ENCODE data around the gene UBE2J1.
"Not testable (repeated sequence)": the region's sequence is repeated elsewhere in the genome, so short reads cannot be mapped to it uniquely, and the experiment has no call there.

Gene UBE2J1

DNA sequence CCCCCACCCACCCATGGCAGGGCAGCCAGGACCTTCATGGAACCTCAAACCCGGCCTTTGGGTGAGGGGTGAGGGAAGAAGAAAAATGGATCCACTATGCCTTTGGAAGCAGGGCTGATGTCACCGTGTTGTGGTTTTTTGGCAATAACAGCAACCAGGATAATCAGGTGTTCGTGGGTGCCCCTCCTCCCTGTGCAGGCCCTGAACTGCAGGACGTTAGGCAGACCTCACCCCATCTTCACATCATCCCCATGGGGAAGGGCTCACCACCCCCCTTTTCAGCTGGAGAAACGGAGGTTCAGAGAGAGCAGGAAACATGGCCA lies 41.0 kb downstream of the UBE2J1 start:
- FAIRE-seq, result no peak
- TF ChIP-seq PAX5 (IDR thresholded peaks at IDR 0.05; ENCODE audit: insufficient read depth, low read length, severe bottlenecking), result no peak
- no peak for TF ChIP-seq SPI1 (IDR thresholded peaks at IDR 0.05; ENCODE audit: low read depth, low read length)
- TF ChIP-seq POU2F2 (IDR thresholded peaks at IDR 0.05; ENCODE audit: low read depth, low read length), result no peak
- no peak for TF ChIP-seq POLR2A (IDR thresholded peaks at IDR 0.05; ENCODE audit: low read depth, low read length)
- TF ChIP-seq POLR2AphosphoS5 (IDR thresholded peaks at IDR 0.05; ENCODE audit: low read depth, low read length), result no peak
- no peak for TF ChIP-seq TAF1 (IDR thresholded peaks at IDR 0.05; ENCODE audit: low read depth, low read length)
- no peak for DNase-seq (ENCODE audit: insufficient read length, low spot score)

DNA sequence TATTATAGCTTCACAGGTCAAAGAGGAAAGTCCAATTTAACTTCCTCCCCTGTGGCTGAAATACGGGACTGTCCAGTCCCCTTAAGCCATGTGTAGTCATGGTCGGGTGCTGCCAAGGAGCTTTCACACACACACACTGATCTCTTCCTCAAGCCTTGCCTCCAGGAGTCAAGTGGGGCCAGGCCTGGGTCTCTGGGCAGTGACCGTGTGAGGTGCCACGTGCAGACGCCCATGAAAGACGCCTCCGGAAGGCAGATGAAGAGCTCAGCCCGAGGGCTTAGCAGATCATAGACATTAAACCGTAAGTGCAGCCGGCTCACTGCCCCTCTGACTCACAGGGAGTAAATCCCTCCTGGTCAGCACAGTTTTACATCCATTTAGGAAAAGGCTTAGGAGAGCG lies 41.6 kb downstream of the UBE2J1 start:
- DNase-seq (ENCODE audit: insufficient read length, low spot score) (no peak), FAIRE-seq (no peak)
- TF ChIP-seq TAF1 (IDR thresholded peaks at IDR 0.05; ENCODE audit: low read depth, low read length), result no peak
- TF ChIP-seq POU2F2 (IDR thresholded peaks at IDR 0.05; ENCODE audit: low read depth, low read length), result no peak
- no peak for TF ChIP-seq PAX5 (IDR thresholded peaks at IDR 0.05; ENCODE audit: insufficient read depth, low read length, severe bottlenecking)
- no peak for TF ChIP-seq POLR2A (IDR thresholded peaks at IDR 0.05; ENCODE audit: low read depth, low read length)
- no peak for TF ChIP-seq POLR2AphosphoS5 (IDR thresholded peaks at IDR 0.05; ENCODE audit: low read depth, low read length)
- no peak for TF ChIP-seq SPI1 (IDR thresholded peaks at IDR 0.05; ENCODE audit: low read depth, low read length)

DNA sequence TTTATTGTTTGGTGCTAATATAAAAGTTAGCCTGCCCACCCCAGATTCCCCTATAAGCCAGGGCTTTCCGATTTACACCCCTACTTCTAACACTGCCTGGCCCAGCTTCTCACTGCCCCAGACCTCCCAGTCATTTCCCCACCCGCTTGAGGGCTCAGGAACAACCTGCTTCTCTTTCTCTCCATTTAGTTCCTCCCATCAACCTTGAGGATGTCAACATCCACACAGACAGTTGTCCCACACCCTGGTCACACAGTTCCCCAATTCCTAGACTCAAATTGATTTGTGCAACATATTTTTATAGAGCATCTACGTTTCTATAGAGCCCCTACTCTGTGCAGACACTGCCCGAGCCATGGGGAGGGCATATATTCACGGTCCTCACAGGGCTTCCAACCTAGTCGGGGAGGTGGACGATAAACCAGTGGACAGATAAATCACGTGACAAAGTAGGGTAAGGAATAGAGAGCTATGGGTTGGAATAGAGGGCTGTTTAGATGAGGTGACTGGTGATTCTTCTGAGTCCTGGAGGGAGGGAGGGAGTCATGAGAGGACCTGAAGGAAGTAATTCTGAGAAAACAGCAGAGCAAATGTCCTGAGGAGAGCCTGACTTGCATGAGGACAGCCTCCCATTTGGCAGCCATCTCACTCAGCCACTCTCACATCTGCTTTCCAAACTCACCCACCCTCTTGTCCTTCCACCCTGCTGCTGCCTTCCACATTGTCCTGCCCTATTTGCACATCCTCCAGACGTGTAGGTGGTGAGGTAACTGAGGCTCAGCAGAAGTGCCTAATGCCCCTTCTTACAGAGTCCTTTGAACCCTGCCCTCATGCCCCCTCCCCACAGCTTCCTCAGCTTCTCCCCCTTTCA lies 43.8 kb downstream of the UBE2J1 start:
- DNase-seq (ENCODE audit: insufficient read length, low spot score), result no peak

DNA sequence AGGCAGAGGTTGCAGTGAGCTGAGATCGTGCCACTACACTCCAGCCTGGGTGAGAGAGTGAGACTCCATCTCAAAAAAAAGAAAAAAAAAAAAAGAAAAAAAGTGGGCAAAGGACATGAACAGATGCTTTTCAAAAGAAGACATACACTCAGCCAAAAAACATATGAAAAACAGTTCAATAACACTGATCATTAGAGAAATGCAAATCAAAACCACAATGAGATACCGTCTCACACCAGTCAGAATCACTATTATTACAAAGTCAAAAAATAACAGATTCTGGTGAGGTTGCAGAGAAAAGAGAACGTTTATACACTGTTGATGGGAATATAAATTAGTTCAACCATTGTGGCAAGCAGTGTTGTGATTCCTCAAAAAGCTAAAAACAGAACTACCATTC lies 48.0 kb downstream of the UBE2J1 start:
- not testable (repeated sequence) for DNase-seq (ENCODE audit: insufficient read length, low spot score); FAIRE-seq

More for the DNA sequence above, 43.8 kb downstream of the UBE2J1 start:
- FAIRE-seq, result peak; percentile 13
- TF ChIP-seq POLR2A (IDR thresholded peaks at IDR 0.05; ENCODE audit: low read depth, low read length), result no peak

- FAIRE-seq (no peak), DNase-seq (ENCODE audit: insufficient read length, low spot score) (no peak)
- TF ChIP-seq SPI1 (IDR thresholded peaks at IDR 0.05; ENCODE audit: low read depth, low read length) (no peak), PAX5 (IDR thresholded peaks at IDR 0.05; ENCODE audit: insufficient read depth, low read length, severe bottlenecking) (no peak), TAF1 (IDR thresholded peaks at IDR 0.05; ENCODE audit: low read depth, low read length) (no peak)
These were observed 49.6 kb downstream of the UBE2J1 start for GRCh38 chr6:89302936-89303335.

GRCh38 chr6:89302195-89302770 lies 50.2 kb downstream of the UBE2J1 start:
- FAIRE-seq (no peak), DNase-seq (ENCODE audit: insufficient read length, low spot score) (no peak)
- TF ChIP-seq TAF1 (IDR thresholded peaks at IDR 0.05; ENCODE audit: low read depth, low read length) (no peak), SPI1 (IDR thresholded peaks at IDR 0.05; ENCODE audit: low read depth, low read length) (no peak), PAX5 (IDR thresholded peaks at IDR 0.05; ENCODE audit: insufficient read depth, low read length, severe bottlenecking) (no peak), POLR2A (IDR thresholded peaks at IDR 0.05; ENCODE audit: low read depth, low read length) (no peak), POU2F2 (IDR thresholded peaks at IDR 0.05; ENCODE audit: low read depth, low read length) (no peak), POLR2AphosphoS5 (IDR thresholded peaks at IDR 0.05; ENCODE audit: low read depth, low read length) (no peak)

GRCh38 chr6:89301586-89302194 lies 50.8 kb downstream of the UBE2J1 start:
- no peak for DNase-seq (ENCODE audit: insufficient read length, low spot score)
- no peak for FAIRE-seq
- TF ChIP-seq POLR2A (IDR thresholded peaks at IDR 0.05; ENCODE audit: low read depth, low read length) (no peak), PAX5 (IDR thresholded peaks at IDR 0.05; ENCODE audit: insufficient read depth, low read length, severe bottlenecking) (no peak), TAF1 (IDR thresholded peaks at IDR 0.05; ENCODE audit: low read depth, low read length) (no peak), POU2F2 (IDR thresholded peaks at IDR 0.05; ENCODE audit: low read depth, low read length) (no peak), SPI1 (IDR thresholded peaks at IDR 0.05; ENCODE audit: low read depth, low read length) (no peak), POLR2AphosphoS5 (IDR thresholded peaks at IDR 0.05; ENCODE audit: low read depth, low read length) (no peak)

GRCh38 chr6:89299466-89299850 lies 53.1 kb downstream of the UBE2J1 start:
- TF ChIP-seq TAF1 (IDR thresholded peaks at IDR 0.05; ENCODE audit: low read depth, low read length) (no peak), POLR2AphosphoS5 (IDR thresholded peaks at IDR 0.05; ENCODE audit: low read depth, low read length) (no peak), SPI1 (IDR thresholded peaks at IDR 0.05; ENCODE audit: low read depth, low read length) (no peak), POLR2A (IDR thresholded peaks at IDR 0.05; ENCODE audit: low read depth, low read length) (no peak), POU2F2 (IDR thresholded peaks at IDR 0.05; ENCODE audit: low read depth, low read length) (no peak), PAX5 (IDR thresholded peaks at IDR 0.05; ENCODE audit: insufficient read depth, low read length, severe bottlenecking) (no peak)
- FAIRE-seq, result no peak
- DNase-seq (ENCODE audit: insufficient read length, low spot score), result no peak

- FAIRE-seq (no peak), DNase-seq (ENCODE audit: insufficient read length, low spot score) (no peak)
- TF ChIP-seq POLR2AphosphoS5 (IDR thresholded peaks at IDR 0.05; ENCODE audit: low read depth, low read length) (no peak), PAX5 (IDR thresholded peaks at IDR 0.05; ENCODE audit: insufficient read depth, low read length, severe bottlenecking) (no peak), POLR2A (IDR thresholded peaks at IDR 0.05; ENCODE audit: low read depth, low read length) (no peak), TAF1 (IDR thresholded peaks at IDR 0.05; ENCODE audit: low read depth, low read length) (no peak), POU2F2 (IDR thresholded peaks at IDR 0.05; ENCODE audit: low read depth, low read length) (no peak), SPI1 (IDR thresholded peaks at IDR 0.05; ENCODE audit: low read depth, low read length) (no peak)
These were observed 53.6 kb downstream of the UBE2J1 start for GRCh38 chr6:89298680-89299465.
